ENCODE results near the gene PRAC2.

Gene PRAC2

GRCh38 chr17:48722915-48723422 is at the start of gene PRAC2:
PRAC2 (plus strand) TSS chr17:48723185; CDS start chr17:48724411, 1,226 bp downstream.
- TF ChIP-seq, protein P1, sequence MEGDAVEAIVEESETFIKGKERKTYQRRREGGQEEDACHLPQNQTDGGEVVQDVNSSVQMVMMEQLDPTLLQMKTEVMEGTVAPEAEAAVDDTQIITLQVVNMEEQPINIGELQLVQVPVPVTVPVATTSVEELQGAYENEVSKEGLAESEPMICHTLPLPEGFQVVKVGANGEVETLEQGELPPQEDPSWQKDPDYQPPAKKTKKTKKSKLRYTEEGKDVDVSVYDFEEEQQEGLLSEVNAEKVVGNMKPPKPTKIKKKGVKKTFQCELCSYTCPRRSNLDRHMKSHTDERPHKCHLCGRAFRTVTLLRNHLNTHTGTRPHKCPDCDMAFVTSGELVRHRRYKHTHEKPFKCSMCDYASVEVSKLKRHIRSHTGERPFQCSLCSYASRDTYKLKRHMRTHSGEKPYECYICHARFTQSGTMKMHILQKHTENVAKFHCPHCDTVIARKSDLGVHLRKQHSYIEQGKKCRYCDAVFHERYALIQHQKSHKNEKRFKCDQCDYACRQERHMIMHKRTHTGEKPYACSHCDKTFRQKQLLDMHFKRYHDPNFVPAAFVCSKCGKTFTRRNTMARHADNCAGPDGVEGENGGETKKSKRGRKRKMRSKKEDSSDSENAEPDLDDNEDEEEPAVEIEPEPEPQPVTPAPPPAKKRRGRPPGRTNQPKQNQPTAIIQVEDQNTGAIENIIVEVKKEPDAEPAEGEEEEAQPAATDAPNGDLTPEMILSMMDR (IDR thresholded peaks at IDR 0.05; ENCODE audit: low read depth, low read length), result no peak
- H3K4me3 ChIP-seq (ENCODE audit: low read depth, low read length), result no peak within 1 kb of the TSS
- DNase-seq (ENCODE audit: low read depth, low spot score), result no peak
- in situ Hi-C loops (cut with HindIII; ENCODE audit: low sequenced_read_pairs), result no loop called here

DNA sequence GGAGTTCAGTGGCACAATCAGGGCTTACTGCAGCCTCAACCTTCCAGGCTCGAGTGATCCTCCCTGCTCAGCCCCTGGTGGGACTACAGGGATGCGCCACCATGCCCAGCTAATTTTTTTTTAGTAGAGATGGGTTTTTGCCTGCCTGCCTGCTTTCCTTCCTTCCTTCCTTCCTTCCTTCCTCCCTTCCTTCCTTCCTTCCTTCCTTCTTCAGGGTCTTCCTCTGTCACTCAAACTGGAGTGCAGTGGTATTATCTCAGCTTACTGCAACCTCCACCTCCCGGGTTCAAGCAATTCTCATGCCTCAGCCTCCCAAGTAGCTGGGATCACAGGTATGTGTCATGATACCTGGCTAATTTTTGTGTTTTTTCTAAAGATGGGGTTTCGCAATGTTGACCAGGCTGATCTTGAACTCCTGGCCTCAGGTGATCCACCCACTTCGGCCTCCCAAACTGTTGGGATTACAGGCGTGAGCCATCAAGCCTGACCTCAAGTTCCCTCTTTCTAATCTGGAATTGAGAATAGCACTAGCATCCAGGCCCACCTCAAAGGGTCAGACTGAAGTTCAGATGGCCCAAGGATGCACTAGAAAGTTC is 45.9 kb upstream of the PRAC2 start:
- H3K4me3 ChIP-seq (ENCODE audit: low read depth, low read length), result no peak overlapping the region
- TF ChIP-seq, protein P1 (IDR thresholded peaks at IDR 0.05; ENCODE audit: low read depth, low read length), result no peak
- DNase-seq (ENCODE audit: low read depth, low spot score), result no peak
- in situ Hi-C loops (cut with HindIII; ENCODE audit: low sequenced_read_pairs), result no loop called here

DNA sequence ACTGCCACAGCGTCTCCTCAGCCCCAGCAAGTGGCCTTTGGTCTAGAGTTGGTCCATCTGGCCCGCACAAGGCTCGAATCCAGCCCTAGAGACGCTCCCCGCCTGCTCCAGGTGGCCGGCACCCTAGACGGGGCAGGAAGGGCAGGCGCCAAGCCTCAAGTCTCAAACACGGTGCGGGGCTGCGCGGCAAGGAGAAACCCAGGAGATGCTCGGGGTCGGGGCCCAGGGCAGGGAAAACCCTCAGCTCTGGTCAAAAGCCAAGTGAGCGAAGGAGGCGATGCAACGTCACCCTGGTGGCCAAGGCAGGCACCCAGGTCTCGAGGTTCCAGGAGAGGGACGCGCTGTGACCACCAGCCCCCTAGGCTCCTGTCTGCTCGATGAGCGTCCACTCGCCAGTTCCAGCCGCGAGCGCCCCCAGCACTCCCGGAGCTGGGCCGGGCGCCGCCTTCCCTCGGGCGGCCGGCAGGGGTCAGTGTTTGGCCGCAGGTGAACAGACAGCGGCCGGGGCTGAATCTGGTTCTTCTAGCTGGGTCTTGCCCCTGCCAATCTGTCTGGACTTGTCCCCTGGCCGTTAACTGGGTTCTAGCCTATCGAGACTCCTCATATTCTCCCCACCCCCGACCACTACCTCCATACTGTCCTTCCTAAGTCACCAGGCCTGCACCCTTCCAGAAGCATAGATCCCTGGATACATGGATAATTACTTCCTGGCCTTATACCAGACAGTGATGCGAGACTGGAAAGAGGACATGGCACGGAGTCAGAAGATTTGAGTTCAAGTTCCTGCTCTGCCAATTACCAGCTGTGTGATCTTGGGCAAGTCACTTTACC is 44.6 kb upstream of the PRAC2 start:
- in situ Hi-C loops (cut with HindIII; ENCODE audit: low sequenced_read_pairs), result no loop called here
- TF ChIP-seq, protein P1 (IDR thresholded peaks at IDR 0.05; ENCODE audit: low read depth, low read length), result peak; percentile 86
- DNase-seq (ENCODE audit: low read depth, low spot score), result peak; percentile 43
- H3K4me3 ChIP-seq (ENCODE audit: low read depth, low read length), result no peak overlapping the region

DNA sequence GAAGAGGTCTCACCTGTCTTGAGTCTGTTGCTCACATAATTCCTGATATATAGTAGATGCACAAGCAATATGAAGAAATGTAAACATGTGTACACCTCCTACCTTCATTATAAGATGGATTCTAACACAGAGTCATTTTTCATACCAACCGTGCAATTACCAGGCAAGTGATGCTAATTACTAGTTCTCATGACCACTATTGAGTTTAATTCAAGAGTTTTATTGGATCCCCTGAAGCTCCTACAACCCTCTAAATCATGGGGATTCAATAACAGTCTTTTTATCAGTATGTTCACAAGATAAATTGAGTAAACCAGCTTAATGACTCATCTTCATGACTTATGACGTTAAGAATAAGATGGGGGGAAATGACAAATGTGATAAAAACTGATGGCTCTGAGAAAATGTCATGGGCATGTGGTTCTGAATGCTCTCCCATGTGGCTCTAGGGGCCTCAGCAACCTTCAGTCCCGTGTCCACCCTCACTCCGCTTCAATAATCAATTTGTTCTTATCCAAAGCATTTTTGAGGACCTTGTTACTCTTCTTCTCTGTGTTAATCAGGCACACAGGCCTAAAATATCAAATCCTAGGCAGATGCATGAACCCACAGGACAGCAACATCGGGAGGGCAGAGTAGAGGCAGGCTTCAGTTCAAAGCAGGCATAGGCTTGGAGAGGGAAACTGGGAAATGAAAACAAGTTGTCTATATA is 43.4 kb upstream of the PRAC2 start:
- TF ChIP-seq, protein P1 (IDR thresholded peaks at IDR 0.05; ENCODE audit: low read depth, low read length), result no peak
- H3K4me3 ChIP-seq (ENCODE audit: low read depth, low read length), result no peak overlapping the region
- no peak for DNase-seq (ENCODE audit: low read depth, low spot score)
- in situ Hi-C loops (cut with HindIII; ENCODE audit: low sequenced_read_pairs), result no loop called here

- no peak overlapping the region for H3K4me3 ChIP-seq (ENCODE audit: low read depth, low read length)
- TF ChIP-seq, protein P1 (IDR thresholded peaks at IDR 0.05; ENCODE audit: low read depth, low read length), result no peak
- in situ Hi-C loops (cut with HindIII; ENCODE audit: low sequenced_read_pairs), result no loop called here
- DNase-seq (ENCODE audit: low read depth, low spot score), result no peak
Observed at GRCh38 chr17:48681609-48682008, 41.4 kb upstream of the PRAC2 start.

GRCh38 chr17:48690655-48691054 is 32.3 kb upstream of the PRAC2 start:
- in situ Hi-C loops (cut with HindIII; ENCODE audit: low sequenced_read_pairs), result no loop called here
- TF ChIP-seq, protein P1 (IDR thresholded peaks at IDR 0.05; ENCODE audit: low read depth, low read length), result no peak
- no peak for DNase-seq (ENCODE audit: low read depth, low spot score)
- H3K4me3 ChIP-seq (ENCODE audit: low read depth, low read length), result no peak overlapping the region

Data from astrocyte of the spinal cord (primary cell).